CD4-positive, alpha-beta T cell treated with Interleukin-17A for 1 hour (primary cell): ENCODE results near the gene PRKCB.

Source experiments
- DNase-seq: peaks from one replicate; pipeline ENCODE4 v3.0.0-alpha.2; 2020

The PRKCB gene

DNA sequence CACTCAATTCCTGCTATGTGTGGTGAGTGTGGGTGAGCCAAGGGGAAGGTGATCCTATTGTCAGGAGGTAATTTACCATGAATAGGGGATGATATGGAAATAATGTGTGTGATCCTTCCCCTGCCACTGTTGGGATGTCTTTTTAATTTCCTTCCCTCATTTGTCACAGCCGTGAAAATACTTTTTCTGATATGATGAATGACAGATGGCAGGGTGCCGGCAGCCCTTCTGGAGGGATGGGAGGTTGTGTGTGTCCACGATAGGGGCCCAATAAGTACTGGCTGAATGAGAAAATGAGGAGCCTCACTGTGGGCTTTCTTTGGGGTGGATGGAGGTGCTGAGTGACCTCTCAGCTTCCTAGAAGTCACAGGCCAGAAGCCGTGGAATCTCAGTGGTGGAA lies 109.5 kb downstream of the PRKCB start:
- DNase-seq: no peak

DNA sequence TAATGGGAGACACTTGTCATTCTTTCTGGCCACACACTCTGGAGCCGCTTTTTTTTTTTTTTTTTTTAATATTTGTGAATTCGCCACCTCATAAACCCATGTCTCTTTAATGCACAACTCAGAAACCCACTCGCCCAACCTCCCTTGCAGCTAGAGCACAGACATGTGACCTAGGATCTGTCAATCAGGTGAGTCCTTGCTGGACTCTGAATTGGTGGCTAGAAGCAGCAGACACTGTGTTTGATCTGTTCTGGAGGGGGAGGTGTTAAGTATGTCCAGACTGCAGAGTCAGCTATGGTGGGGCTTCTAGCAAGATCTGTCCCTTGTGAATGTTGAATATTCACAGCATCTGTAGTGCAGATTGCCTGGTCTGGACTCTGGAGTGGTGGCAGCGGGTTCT lies 112.1 kb downstream of the PRKCB start:
- no peak for DNase-seq

GRCh38 chr16:23948949-23949411 lies 113.2 kb downstream of the PRKCB start:
- DNase-seq: peak; percentile 73

- peak; percentile 76 for DNase-seq
Observed at GRCh38 chr16:23949630-23950290, 114.0 kb downstream of the PRKCB start.

DNA sequence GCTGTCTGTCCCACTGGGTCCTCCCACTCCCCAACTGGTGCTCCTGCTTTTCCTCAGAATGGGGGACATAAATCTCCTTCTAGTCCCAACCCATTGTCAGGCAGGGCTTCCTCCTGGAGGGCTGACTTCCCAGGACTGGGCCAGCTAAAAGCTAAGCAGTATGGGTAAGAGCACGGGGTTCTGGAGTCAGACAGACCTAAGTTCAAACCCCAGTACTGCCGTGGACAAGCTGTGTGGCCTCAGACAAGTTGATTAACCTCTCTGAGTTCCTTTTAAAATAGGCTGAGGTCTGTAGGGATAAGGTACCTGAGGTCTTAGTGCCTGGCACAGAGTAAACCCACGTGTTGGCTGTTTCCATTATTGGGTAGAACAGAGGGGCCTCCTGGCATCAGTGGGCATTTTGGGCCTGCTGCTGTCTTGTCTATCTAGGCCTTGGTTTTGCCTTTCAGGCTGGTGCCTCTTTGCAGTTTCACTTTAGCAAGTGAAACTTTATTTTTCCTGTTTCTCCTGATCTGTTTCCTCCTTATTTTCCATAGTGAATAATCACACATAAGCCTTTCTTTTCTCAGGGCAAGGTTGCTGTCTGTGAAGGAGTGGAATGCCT lies 114.6 kb downstream of the PRKCB start:
- peak; percentile 22 for DNase-seq

DNA sequence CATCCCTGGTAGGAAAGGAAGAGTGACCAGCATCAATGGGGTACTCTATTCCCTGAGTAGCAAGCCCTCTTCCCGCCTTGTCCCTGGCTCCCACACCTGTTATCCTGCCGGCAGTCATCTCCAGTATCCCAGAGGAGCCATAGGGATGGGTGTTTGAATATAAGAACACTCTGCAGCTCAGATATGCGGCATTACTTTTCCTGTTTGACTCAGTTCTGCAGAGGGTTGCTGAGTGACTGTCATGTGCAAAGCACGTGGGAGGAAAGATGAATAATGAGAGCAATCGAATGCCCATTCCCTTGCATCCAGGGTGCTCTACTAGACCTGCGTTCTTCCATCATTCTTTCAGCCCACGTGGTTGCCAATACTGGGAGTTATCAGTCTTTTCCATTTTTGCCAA lies 115.1 kb downstream of the PRKCB start:
- no peak for DNase-seq

- DNase-seq: no peak
Observed at GRCh38 chr16:23952128-23952970, 116.6 kb downstream of the PRKCB start.

DNA sequence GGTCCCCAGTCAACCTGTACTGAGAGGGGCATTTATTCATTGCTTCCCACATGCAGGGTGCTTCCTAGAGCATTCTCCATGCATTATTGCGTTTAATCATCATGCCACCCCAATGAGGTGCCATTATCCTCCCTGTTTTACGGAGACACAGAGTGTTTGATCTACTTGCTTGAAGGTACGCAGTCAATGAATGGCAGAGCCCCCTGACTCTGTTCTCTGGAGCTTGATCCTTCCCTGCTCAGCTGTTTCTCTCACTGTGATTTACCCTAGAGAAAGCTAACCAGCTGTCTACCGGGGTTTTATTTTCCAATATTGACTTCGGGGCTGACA lies 117.2 kb downstream of the PRKCB start:
- DNase-seq: no peak

GRCh38 chr16:23953476-23953875 lies 117.7 kb downstream of the PRKCB start:
- DNase-seq: no peak

- DNase-seq: no peak
Observed at GRCh38 chr16:23955088-23955487, 119.3 kb downstream of the PRKCB start.

DNA sequence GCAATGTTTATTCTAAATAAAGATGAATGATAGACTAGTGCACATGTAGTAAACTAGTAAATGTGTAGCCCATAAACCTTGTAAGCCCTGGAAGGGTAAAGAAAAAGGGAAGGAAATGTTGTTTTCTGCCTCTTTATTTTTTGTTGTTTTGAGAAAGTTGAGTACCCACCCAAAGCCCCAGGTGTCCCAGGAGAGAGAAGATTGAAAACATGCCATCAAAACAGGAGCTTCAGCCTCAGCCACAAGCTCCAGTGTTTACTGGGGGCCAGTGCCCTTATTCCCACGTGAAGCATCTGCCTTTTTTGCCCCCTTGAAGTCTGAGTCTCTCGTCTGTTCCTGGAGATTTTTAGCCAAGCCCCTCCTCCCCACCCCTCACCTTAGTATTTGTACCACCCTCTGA lies 121.5 kb downstream of the PRKCB start:
- DNase-seq: no peak

- DNase-seq: no peak
Observed at GRCh38 chr16:23959072-23959751, 123.4 kb downstream of the PRKCB start.

- DNase-seq: no peak
Observed at GRCh38 chr16:23959752-23960072, 123.9 kb downstream of the PRKCB start.

GRCh38 chr16:23960081-23960885 lies 124.5 kb downstream of the PRKCB start:
- DNase-seq: no peak

- DNase-seq: no peak
Observed at GRCh38 chr16:23962001-23962400, 126.2 kb downstream of the PRKCB start.

DNA sequence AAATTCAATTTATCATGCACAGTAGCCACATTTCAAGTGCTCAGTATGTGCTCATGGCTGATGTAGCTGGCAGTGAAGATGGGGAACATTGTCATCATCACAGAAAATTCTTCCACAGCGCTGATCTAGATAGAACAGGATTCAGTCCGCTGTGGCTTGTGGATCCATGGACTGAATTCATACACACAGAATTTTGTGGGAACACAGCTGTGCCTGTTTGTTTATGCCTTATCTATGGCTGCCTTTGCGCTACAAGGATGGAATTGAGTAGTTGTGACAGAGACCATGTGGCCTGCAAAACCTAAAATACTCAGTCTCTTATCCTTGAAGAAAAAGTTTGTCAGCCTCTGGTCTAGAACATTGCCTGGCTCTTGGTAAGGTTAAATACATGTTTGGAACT lies 128.4 kb downstream of the PRKCB start:
- DNase-seq: no peak

DNA sequence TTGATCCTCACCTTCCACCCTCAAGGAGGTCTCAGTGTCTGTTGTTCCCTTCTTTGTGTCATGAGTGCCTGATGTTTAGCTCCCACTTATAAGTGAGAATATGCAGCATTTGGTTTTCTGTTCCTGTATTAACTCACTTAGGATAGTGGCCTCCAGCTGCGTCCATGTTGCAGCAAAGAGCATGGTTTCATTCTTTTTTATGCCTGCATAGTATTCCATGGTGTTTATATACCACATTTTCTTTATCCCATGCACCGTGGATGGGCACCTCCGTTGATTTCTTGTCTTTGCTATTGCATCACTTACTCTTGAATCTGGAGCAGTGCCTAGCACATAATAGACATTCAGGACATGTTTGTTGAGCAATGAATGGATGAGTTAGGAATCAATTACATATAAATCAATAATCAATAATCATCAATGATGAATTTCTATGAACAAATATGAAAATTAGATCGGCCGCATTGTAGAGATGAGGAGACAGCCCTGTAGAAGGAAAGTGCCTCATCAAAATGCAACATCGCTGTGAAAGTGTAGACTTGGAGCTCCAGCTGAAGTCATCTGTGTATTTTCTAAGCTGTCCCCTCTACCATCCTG lies 129.5 kb downstream of the PRKCB start:
- no peak for DNase-seq

DNA sequence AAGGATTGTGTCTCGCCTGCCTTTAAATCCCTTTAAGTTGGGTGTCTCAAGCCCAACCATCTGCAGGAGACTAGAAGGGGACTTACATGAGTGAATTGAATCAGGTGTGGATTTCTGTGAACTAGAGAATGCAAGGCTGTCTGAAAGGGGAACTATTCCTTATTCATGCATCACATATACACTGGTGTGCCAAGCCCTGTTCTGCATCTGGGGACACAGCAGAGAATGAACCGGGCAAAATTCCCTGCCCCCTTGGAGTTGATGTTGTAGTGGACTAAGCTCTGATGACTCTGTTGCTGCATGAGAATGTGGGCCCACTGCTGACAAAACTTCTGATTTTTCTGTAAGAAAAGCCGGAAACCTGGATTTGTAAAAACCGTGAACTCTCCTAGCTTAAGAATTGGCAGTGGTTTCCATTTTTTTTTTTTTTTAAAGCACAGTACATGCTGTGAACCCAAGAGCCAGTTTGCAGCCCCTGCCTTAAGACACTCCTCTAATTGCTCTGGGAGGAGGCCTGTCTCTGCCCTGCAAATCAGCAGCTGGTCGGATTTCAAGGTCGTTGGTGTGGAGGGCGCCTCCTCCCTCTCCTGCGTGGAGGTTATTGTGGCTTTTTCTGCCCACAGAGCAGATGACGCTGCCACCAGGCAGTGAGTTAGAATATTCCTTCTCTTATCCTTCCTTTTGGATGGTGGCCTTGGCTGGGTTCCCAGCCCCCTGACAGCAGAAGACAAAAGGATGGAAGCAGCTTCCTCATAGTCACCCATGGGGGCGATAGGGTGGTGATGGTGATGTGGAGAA lies 131.0 kb downstream of the PRKCB start:
- no peak for DNase-seq

- DNase-seq: no peak
Observed at GRCh38 chr16:23967775-23968174, 132.0 kb downstream of the PRKCB start.

DNA sequence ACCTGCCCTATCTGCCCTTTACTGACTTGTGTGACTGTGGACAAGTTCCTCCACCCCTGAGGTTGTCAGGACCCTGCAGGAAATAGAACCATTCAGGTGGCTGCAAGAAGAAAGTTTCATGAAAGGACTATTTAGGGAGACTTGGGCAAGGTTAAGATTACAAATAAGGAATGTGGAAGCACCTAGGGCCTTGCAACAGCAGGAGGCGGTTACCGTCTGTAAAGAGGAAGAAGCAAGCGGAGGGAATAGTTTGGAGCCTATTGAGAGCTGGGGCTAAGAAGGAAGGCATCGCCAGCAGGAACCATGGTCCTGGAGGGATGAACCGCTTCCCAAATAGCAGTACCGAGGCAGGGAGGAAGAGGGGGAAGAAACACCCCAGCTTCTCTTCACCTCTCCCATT lies 132.4 kb downstream of the PRKCB start:
- no peak for DNase-seq

- no peak for DNase-seq
Observed at GRCh38 chr16:23969468-23970297, 133.9 kb downstream of the PRKCB start.
